Esophagus muscularis mucosa (tissue), 3 donors: ENCODE results near the gene OPRL1.

ENCODE experiments used
- POLR2A ChIP-seq: fragments of 450-650 bp; IDR thresholded peaks from one replicate; pipeline ENCODE4 v1.6.1; 2017; ENCODE audit warnings: antibody characterized with exemption, moderate library complexity, mild to moderate bottlenecking, low read depth
- POLR2AphosphoS5 ChIP-seq, 2 donors: sonication (generic); formaldehyde crosslinking; IDR thresholded peaks; one replicate each; pipeline ENCODE4 v1.6.1; 2017; ENCODE audit warnings: antibody characterized with exemption in 2 of 2
- TF ChIP-seq, protein P1 (sequence below), 3 experiments: fragments of 200-600 bp in 2 of 3; fragments of 450-650 bp in 1 of 3; sonication (generic) in 2 of 3; IDR thresholded peaks; one replicate each; pipeline ENCODE4 v1.5.1; 2017 to 2019; ENCODE audit warnings: antibody characterized with exemption in 3 of 3, mild to moderate bottlenecking in 2 of 3, moderate library complexity in 1 of 3

DNA sequence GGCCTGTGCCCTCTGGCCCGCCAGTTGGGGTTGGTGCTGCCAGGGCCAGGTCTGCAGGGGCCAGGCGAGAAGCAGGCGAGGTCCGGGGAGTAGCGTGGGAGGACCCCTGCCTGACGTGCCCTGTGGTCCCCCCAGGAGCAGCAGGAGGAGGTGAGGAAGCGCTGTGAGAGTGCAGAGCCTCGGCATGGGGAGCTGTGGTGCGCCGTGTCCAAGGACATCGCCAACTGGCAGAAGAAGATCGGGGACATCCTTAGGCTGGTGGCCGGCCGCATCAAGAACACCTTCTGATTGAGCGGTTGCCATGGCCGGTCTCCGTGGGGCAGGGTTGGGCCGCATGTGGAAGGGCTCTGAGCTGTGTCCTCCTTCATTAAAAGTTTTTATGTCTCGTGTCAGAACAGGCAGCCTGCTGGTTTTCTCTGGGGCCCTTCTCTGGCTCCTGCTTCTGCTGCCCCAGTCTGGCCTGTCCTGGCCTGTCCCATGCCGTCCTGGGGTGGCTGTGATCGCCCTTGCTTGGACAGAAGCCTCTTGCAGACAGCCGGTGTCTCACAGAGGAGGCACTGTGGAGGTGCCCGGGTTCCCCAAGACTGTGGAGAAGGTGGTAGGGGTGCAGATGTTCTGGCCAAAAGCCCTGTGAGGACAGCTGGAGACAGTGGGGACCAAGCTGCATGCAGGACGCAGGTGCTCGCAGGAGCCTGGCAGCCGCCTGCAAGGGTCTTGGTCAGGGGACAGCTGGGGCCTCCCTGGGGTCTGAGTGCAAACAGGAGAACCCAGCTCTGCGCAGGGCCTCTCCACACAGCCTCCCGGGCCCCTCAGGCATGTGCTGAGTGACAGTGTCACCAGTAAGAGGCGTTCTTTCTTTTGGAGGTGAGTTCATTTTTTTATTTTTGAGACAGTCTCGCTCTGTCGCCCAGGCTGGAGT, 46.9 kb upstream of the OPRL1 start:
- TF ChIP-seq POLR2AphosphoS5 (IDR thresholded peaks at IDR 0.05) = no peak
- TF ChIP-seq, protein P1, sequence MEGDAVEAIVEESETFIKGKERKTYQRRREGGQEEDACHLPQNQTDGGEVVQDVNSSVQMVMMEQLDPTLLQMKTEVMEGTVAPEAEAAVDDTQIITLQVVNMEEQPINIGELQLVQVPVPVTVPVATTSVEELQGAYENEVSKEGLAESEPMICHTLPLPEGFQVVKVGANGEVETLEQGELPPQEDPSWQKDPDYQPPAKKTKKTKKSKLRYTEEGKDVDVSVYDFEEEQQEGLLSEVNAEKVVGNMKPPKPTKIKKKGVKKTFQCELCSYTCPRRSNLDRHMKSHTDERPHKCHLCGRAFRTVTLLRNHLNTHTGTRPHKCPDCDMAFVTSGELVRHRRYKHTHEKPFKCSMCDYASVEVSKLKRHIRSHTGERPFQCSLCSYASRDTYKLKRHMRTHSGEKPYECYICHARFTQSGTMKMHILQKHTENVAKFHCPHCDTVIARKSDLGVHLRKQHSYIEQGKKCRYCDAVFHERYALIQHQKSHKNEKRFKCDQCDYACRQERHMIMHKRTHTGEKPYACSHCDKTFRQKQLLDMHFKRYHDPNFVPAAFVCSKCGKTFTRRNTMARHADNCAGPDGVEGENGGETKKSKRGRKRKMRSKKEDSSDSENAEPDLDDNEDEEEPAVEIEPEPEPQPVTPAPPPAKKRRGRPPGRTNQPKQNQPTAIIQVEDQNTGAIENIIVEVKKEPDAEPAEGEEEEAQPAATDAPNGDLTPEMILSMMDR (IDR thresholded peaks at IDR 0.05) = no peak
- TF ChIP-seq POLR2A = no peak
